ENCODE results near the gene RELN.

DNA sequence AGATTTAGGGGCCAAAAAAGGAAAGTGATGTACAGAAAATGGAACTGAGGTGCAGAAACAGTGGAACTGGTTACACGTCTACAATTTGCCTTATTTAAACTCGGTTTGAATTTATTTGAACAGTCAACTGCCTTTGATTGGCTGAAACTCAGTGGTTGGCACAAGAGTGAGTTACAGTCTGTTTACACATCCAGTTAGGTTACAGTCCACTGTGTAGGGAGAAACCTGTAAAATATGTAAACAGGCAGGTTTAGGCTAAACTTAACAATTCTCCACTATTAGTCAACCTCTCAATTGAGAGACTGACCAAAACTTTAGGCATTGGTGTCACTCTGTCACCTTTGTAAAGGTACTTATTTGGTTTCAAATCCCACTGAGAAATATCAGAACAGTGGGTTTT lies 40.3 kb upstream of the RELN start:
- TF ChIP-seq, protein P1, sequence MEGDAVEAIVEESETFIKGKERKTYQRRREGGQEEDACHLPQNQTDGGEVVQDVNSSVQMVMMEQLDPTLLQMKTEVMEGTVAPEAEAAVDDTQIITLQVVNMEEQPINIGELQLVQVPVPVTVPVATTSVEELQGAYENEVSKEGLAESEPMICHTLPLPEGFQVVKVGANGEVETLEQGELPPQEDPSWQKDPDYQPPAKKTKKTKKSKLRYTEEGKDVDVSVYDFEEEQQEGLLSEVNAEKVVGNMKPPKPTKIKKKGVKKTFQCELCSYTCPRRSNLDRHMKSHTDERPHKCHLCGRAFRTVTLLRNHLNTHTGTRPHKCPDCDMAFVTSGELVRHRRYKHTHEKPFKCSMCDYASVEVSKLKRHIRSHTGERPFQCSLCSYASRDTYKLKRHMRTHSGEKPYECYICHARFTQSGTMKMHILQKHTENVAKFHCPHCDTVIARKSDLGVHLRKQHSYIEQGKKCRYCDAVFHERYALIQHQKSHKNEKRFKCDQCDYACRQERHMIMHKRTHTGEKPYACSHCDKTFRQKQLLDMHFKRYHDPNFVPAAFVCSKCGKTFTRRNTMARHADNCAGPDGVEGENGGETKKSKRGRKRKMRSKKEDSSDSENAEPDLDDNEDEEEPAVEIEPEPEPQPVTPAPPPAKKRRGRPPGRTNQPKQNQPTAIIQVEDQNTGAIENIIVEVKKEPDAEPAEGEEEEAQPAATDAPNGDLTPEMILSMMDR (conservative IDR thresholded peaks at IDR 0.05 in 1 of 2, IDR thresholded peaks at IDR 0.05 in 1 of 2; ENCODE audit: low read depth in 1 of 2, low read length in 2 of 2): no peak
- TF ChIP-seq EZH2 (IDR thresholded peaks at IDR 0.05; ENCODE audit: low read length, missing control alignments): no peak

All from fibroblast of lung (primary cell).